HEK293T (cell line): ENCODE measurements around the gene OIT3.

Experiments
- BHLHE40 ChIP-seq: fragments of 450-650 bp; IDR thresholded peaks from 2 replicates; pipeline ENCODE4 v1.6.1; 2016; ENCODE audit warnings: mild to moderate bottlenecking, moderate library complexity, borderline replicate concordance
- HDGF ChIP-seq: fragments of 450-650 bp; IDR thresholded peaks from 2 replicates; pipeline ENCODE4 v1.6.1; 2017; ENCODE audit warnings: antibody characterized with exemption, borderline replicate concordance
- SP1 ChIP-seq: fragments of 450-650 bp; IDR thresholded peaks from 2 replicates; pipeline ENCODE4 v1.6.1; 2017
- SUZ12 ChIP-seq: fragments of 450-650 bp; IDR thresholded peaks from 2 replicates; pipeline ENCODE4 v1.6.1; 2016; ENCODE audit warnings: mild to moderate bottlenecking
- TARDBP ChIP-seq: fragments of 450-650 bp; IDR thresholded peaks from 2 replicates; pipeline ENCODE4 v1.6.1; 2016

- TF ChIP-seq HDGF (no peak), SP1 (no peak), SUZ12 (no peak), BHLHE40 (no peak), TARDBP (no peak)
Observed at GRCh38 chr10:72932259-72933015, 38.9 kb downstream of the OIT3 start.
